ENCODE results near the gene NSUN7.

GRCh38 chr4:40723728-40724127 lies 26.0 kb upstream of the NSUN7 start:
- TF ChIP-seq SUPT5H (IDR thresholded peaks at IDR 0.05): no peak
- TF ChIP-seq ETV5 (CRISPR knock-in tag; IDR thresholded peaks at IDR 0.05; ENCODE audit: low read depth): no peak
- no peak for TF ChIP-seq CTCF (IDR thresholded peaks at IDR 0.05 in 2 of 3, conservative IDR thresholded peaks at IDR 0.05 in 1 of 3; ENCODE audit: insufficient read depth in 2 of 3, low read depth in 1 of 3, low read length in 3 of 3)
- TF ChIP-seq NEUROD1 (IDR thresholded peaks at IDR 0.05; ENCODE audit: borderline replicate concordance, low read depth, low read length, partially characterized antibody): no peak
- TF ChIP-seq GATA2 (CRISPR knock-in tag; IDR thresholded peaks at IDR 0.05): no peak
- TF ChIP-seq RFX1 (IDR thresholded peaks at IDR 0.05): no peak

Measured in K562 (cell line).